Measurements from ENCODE around the gene NBDY. TPM values are rescaled to one million over a fixed set of nuclear protein-coding genes. Genes with fewer than 3 reads are reported as not detected.

Gene NBDY
- total RNA-seq, 4 donors from 2014 or later: 7.0 to 25.1 (median 9.5) TPM

GRCh38 chrX:56765811-56766553 lies 36.9 kb downstream of the NBDY start:
- TF ChIP-seq, protein P1, sequence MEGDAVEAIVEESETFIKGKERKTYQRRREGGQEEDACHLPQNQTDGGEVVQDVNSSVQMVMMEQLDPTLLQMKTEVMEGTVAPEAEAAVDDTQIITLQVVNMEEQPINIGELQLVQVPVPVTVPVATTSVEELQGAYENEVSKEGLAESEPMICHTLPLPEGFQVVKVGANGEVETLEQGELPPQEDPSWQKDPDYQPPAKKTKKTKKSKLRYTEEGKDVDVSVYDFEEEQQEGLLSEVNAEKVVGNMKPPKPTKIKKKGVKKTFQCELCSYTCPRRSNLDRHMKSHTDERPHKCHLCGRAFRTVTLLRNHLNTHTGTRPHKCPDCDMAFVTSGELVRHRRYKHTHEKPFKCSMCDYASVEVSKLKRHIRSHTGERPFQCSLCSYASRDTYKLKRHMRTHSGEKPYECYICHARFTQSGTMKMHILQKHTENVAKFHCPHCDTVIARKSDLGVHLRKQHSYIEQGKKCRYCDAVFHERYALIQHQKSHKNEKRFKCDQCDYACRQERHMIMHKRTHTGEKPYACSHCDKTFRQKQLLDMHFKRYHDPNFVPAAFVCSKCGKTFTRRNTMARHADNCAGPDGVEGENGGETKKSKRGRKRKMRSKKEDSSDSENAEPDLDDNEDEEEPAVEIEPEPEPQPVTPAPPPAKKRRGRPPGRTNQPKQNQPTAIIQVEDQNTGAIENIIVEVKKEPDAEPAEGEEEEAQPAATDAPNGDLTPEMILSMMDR (IDR thresholded peaks at IDR 0.05; ENCODE audit: low read depth): no peak

DNA sequence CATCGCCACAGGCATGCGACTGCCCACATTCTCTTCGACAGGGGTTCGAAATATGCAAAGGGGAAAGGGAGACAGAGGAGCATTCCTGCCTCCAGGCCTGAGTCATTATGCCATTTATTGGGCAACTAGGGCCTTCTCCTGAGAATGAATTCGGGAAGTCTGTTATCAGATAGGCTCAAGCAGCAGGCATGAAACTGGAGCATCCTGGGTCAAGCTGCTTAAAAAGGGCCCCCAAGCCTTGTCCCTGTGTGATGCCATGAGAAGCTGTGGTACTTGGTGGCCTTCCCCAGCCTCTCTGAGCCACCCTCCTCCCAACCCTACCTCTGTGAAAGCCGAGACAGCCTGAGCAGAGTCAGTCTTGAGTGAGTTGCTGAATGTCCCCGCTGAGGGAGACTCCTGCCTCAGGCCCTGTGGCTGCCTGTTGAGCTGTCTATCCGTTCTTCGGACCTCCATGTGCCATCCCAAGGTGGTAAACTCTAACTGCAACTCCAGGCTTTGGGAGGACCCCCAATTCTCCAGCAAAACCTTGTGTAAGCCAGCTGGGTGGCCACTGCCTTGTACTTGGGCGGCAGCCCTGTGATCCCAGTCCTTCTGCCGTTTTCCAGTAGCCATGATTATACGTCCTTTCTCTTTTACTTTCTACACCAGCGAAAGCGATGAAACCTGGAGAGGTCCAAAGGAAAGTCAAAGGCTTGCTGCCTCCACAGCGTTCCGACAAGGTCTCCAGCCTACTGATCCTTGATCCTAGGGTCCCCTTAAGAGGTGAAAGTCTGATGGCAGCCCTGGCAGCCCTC lies 37.7 kb downstream of the NBDY start:
- TF ChIP-seq, protein P1 (IDR thresholded peaks at IDR 0.05; ENCODE audit: low read depth): no peak

GRCh38 chrX:56782352-56782751 lies 53.3 kb downstream of the NBDY start:
- TF ChIP-seq, protein P1 (IDR thresholded peaks at IDR 0.05; ENCODE audit: low read depth): no peak

DNA sequence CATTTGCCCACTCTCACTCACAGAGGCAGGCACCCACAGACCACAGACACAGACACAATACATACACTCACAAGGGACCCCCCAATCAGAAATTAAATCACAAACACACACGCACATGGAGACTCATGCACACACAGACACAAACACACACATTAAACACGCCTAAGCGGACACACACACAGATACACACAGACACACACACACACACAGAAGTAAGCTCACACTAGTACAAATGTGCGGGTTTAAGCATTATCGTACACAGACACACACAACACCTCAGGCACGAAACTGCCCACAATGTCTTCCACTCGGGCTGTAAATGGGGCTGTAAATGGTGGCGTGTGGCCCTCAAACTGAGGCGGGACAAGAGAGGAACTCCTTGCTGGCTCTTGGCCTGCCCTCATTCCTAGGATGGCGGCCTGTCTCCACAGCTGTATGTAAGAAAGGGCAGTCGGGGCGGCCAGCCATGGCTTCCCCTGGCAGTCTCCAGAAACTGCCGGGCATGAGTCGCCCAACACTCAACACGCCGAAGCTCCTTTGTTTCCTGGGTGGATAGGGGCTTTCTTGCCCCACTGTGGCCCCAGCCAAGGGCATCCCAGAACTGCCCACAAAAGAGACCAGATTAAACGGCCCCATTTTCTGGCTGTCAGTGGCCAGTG lies 53.9 kb downstream of the NBDY start:
- TF ChIP-seq, protein P1 (IDR thresholded peaks at IDR 0.05; ENCODE audit: low read depth): no peak

DNA sequence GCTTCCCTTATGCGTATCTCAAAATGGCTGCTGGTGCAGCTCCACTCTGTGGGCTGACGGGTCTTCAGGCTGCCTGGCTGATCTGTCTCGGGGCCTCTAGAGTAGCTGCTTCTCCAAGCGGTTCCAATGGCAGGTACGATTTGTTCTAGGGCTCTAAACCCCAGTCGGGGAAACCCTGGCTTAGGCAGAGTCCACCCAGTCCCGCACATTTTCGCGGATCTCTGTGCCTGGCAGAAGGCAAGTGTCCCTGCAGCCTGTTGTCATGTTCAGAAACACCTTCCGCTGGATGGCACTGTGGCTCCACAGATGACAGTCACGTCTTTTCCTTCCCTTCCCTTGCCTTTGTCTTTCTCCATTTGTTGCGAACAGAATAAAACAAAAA lies 54.4 kb downstream of the NBDY start:
- TF ChIP-seq, protein P1 (IDR thresholded peaks at IDR 0.05; ENCODE audit: low read depth): no peak

GRCh38 chrX:56783996-56784620 lies 55.1 kb downstream of the NBDY start:
- TF ChIP-seq, protein P1 (IDR thresholded peaks at IDR 0.05; ENCODE audit: low read depth): no peak

All from subcutaneous adipose tissue (tissue), 4 donors.